ENCODE data around the gene CHCHD6.

CHCHD6 gene

GRCh38 chr3:126914226-126914625 is 210.2 kb downstream of the CHCHD6 start:
- no peak for DNase-seq (ENCODE audit: low read depth)
- H3K4me3 ChIP-seq (ENCODE audit: control insufficient read depth, low read depth, low read length) = no peak overlapping the region
- TF ChIP-seq CTCF (conservative IDR thresholded peaks at IDR 0.05; ENCODE audit: control insufficient read depth, insufficient read depth, low read depth, low read length) = no peak

GRCh38 chr3:126915015-126915414 is 211.0 kb downstream of the CHCHD6 start:
- no peak overlapping the region for H3K4me3 ChIP-seq (ENCODE audit: control insufficient read depth, low read depth, low read length)
- no peak for DNase-seq (ENCODE audit: low read depth)
- no peak for TF ChIP-seq CTCF (conservative IDR thresholded peaks at IDR 0.05; ENCODE audit: control insufficient read depth, insufficient read depth, low read depth, low read length)

- no peak for DNase-seq (ENCODE audit: low read depth)
- no peak for TF ChIP-seq CTCF (conservative IDR thresholded peaks at IDR 0.05; ENCODE audit: control insufficient read depth, insufficient read depth, low read depth, low read length)
Observed at GRCh38 chr3:126916546-126916945, 212.5 kb downstream of the CHCHD6 start.

GRCh38 chr3:126917232-126917804 is 213.3 kb downstream of the CHCHD6 start:
- no peak for DNase-seq (ENCODE audit: low read depth)
- no peak for TF ChIP-seq CTCF (conservative IDR thresholded peaks at IDR 0.05; ENCODE audit: control insufficient read depth, insufficient read depth, low read depth, low read length)
- H3K4me3 ChIP-seq (ENCODE audit: control insufficient read depth, low read depth, low read length) = no peak overlapping the region

More at GRCh38 chr3:126916546-126916945, 212.5 kb downstream of the CHCHD6 start:
- H3K4me3 ChIP-seq (ENCODE audit: control insufficient read depth, low read depth, low read length) = no peak overlapping the region

GRCh38 chr3:126918355-126918821 is 214.3 kb downstream of the CHCHD6 start:
- no peak for DNase-seq (ENCODE audit: low read depth)
- H3K4me3 ChIP-seq (ENCODE audit: control insufficient read depth, low read depth, low read length) = no peak overlapping the region
- no peak for TF ChIP-seq CTCF (conservative IDR thresholded peaks at IDR 0.05; ENCODE audit: control insufficient read depth, insufficient read depth, low read depth, low read length)

- no peak for TF ChIP-seq CTCF (conservative IDR thresholded peaks at IDR 0.05; ENCODE audit: control insufficient read depth, insufficient read depth, low read depth, low read length)
- H3K4me3 ChIP-seq (ENCODE audit: control insufficient read depth, low read depth, low read length) = no peak overlapping the region
- no peak for DNase-seq (ENCODE audit: low read depth)
Observed at GRCh38 chr3:126921085-126921824, 217.2 kb downstream of the CHCHD6 start.
